IPS-NIHi7 (cell line): Measurements from ENCODE around the gene ATXN1.

ENCODE experiments used
- DNase-seq: peaks from one replicate; pipeline ENCODE4 v3.0.0; 2012; ENCODE audit warnings: mixed read lengths; ENCODE audit errors: extremely low spot score

Gene ATXN1

GRCh38 chr6:16698162-16698533, 63.1 kb downstream of the ATXN1 start:
- DNase-seq = no peak

- no peak for DNase-seq
Observed at GRCh38 chr6:16697437-16698161, 63.7 kb downstream of the ATXN1 start.

GRCh38 chr6:16696496-16696895, 64.8 kb downstream of the ATXN1 start:
- no peak for DNase-seq

GRCh38 chr6:16694781-16695578, 66.3 kb downstream of the ATXN1 start:
- no peak for DNase-seq

GRCh38 chr6:16691324-16691723, 69.9 kb downstream of the ATXN1 start:
- no peak for DNase-seq

- no peak for DNase-seq
Observed at GRCh38 chr6:16690608-16691142, 70.6 kb downstream of the ATXN1 start.

- no peak for DNase-seq
Observed at GRCh38 chr6:16689788-16690607, 71.3 kb downstream of the ATXN1 start.

- no peak for DNase-seq
Observed at GRCh38 chr6:16688984-16689636, 72.2 kb downstream of the ATXN1 start.

GRCh38 chr6:16688436-16688835, 72.8 kb downstream of the ATXN1 start:
- no peak for DNase-seq

- DNase-seq = no peak
Observed at GRCh38 chr6:16687045-16687444, 74.2 kb downstream of the ATXN1 start.

- no peak for DNase-seq
Observed at GRCh38 chr6:16684896-16685554, 76.2 kb downstream of the ATXN1 start.

- no peak for DNase-seq
Observed at GRCh38 chr6:16684195-16684689, 77.0 kb downstream of the ATXN1 start.

GRCh38 chr6:16683641-16684194, 77.5 kb downstream of the ATXN1 start:
- DNase-seq = no peak

GRCh38 chr6:16681260-16681873, 79.9 kb downstream of the ATXN1 start:
- DNase-seq = no peak

GRCh38 chr6:16679050-16679449, 82.2 kb downstream of the ATXN1 start:
- DNase-seq = no peak

- DNase-seq = no peak
Observed at GRCh38 chr6:16677458-16677857, 83.8 kb downstream of the ATXN1 start.

GRCh38 chr6:16676978-16677377, 84.3 kb downstream of the ATXN1 start:
- DNase-seq = peak; percentile 35

GRCh38 chr6:16676376-16676775, 84.9 kb downstream of the ATXN1 start:
- DNase-seq = no peak

GRCh38 chr6:16674801-16675392, 86.4 kb downstream of the ATXN1 start:
- DNase-seq = no peak
